ENCODE results near the gene DACH1.

Gene DACH1

DNA sequence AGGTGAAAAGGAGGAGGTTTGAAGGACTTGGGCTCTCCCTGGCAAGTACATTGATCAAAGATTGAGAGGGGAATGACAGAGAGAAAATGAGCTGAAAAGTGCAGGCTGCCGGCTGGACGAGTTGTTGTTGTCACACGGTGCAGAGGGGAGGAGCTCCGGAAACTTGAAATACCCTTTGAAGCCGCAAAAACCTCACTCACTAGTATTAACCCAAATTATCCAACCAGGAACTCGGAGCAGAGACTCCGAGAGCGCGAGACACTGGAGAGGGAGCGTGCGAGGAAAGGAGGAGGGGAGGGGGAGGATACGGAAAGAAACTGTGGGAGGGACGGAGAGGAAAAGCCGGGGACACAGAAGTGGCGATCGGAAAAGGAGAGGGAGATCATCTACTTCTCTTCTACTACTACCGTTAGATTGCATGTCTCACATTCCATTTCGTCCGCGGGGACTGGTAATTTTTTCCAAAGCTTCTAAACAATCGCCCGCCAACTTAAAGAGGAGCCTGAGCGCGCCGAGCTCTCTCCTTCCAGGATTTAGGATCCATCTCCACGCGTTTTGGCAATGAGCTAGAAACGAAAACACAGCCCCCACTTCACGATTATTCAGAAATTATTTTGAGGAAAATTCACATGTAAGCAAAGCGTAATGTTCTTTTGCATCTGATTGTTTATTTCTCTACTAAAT, at the start of gene DACH1 (continued):
- TF ChIP-seq, protein P1, sequence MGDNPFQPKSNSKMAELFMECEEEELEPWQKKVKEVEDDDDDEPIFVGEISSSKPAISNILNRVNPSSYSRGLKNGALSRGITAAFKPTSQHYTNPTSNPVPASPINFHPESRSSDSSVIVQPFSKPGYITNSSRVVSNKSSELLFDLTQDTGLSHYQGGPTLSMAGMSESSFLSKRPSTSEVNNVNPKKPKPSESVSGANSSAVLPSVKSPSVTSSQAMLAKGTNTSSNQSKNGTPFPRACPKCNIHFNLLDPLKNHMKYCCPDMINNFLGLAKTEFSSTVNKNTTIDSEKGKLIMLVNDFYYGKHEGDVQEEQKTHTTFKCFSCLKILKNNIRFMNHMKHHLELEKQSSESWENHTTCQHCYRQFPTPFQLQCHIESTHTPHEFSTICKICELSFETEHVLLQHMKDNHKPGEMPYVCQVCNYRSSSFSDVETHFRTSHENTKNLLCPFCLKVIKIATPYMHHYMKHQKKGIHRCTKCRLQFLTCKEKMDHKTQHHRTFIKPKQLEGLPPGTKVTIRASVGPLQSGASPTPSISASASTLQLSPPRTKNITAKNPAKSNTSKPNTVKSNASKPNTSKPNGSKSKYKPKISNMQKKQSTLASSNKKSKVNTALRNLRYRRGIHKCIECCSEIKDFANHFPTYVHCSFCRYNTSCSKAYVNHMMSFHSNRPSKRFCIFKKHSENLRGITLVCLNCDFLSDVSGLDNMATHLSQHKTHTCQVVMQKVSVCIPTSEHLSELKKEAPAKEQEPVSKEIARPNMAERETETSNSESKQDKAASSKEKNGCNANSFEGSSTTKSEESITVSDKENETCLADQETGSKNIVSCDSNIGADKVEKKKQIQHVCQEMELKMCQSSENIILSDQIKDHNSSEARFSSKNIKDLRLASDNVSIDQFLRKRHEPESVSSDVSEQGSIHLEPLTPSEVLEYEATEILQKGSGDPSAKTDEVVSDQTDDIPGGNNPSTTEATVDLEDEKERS (tag by site-specific recombination; IDR thresholded peaks at IDR 0.05), result no peak
- TF ChIP-seq ZNF660 (tag by site-specific recombination; IDR thresholded peaks at IDR 0.05) (0 out of 2 replicates have a peak, but pooled peaks have one; percentile 29), SALL2 (tag by site-specific recombination; IDR thresholded peaks at IDR 0.05; ENCODE audit: borderline replicate concordance) (no peak), ZFP69B (tag by site-specific recombination; IDR thresholded peaks at IDR 0.05) (0 out of 2 replicates have a peak, but pooled peaks have one; percentile 34), ZNF514 (tag by site-specific recombination; IDR thresholded peaks at IDR 0.05) (no peak), ZNF791 (tag by site-specific recombination; IDR thresholded peaks at IDR 0.05) (no peak), ZNF830 (tag by site-specific recombination; IDR thresholded peaks at IDR 0.05; ENCODE audit: low read depth) (no peak), ZNF37A (tag by site-specific recombination; IDR thresholded peaks at IDR 0.05) (no peak), ZNF707 (tag by site-specific recombination; IDR thresholded peaks at IDR 0.05) (no peak), ZNF18 (tag by site-specific recombination; IDR thresholded peaks at IDR 0.05) (no peak), ZNF501 (tag by site-specific recombination; IDR thresholded peaks at IDR 0.05) (no peak; the same call in 1 of the 2 replicates), ZNF404 (tag by site-specific recombination; IDR thresholded peaks at IDR 0.05) (no peak), ZNF571 (tag by site-specific recombination; IDR thresholded peaks at IDR 0.05) (no peak), ZNF776 (tag by site-specific recombination; IDR thresholded peaks at IDR 0.05; ENCODE audit: borderline replicate concordance) (no peak), YY2 (tag by site-specific recombination; IDR thresholded peaks at IDR 0.05) (no peak), ZNF350 (tag by site-specific recombination; IDR thresholded peaks at IDR 0.05) (no peak), ZNF626 (tag by site-specific recombination; IDR thresholded peaks at IDR 0.05) (no peak), ZNF354C (tag by site-specific recombination; IDR thresholded peaks at IDR 0.05; ENCODE audit: borderline replicate concordance, low read depth) (no peak), ZNF140 (tag by site-specific recombination; IDR thresholded peaks at IDR 0.05) (no peak), PBX3 (CRISPR knock-in tag; IDR thresholded peaks at IDR 0.05) (no peak), ZNF560 (tag by site-specific recombination; IDR thresholded peaks at IDR 0.05; ENCODE audit: borderline replicate concordance) (no peak), SP2 (tag by site-specific recombination; IDR thresholded peaks at IDR 0.05) (peak; percentile 83), REPIN1 (tag by site-specific recombination; IDR thresholded peaks at IDR 0.05; ENCODE audit: low read depth) (no peak), ZNF394 (tag by site-specific recombination; IDR thresholded peaks at IDR 0.05; ENCODE audit: borderline replicate concordance) (peak; percentile 37; the same call in 1 of the 2 replicates), ZNF624 (tag by site-specific recombination; IDR thresholded peaks at IDR 0.05) (no peak), SCRT2 (tag by site-specific recombination; IDR thresholded peaks at IDR 0.05) (no peak), GLI4 (tag by site-specific recombination; IDR thresholded peaks at IDR 0.05) (no peak)
- TF ChIP-seq, protein P2, sequence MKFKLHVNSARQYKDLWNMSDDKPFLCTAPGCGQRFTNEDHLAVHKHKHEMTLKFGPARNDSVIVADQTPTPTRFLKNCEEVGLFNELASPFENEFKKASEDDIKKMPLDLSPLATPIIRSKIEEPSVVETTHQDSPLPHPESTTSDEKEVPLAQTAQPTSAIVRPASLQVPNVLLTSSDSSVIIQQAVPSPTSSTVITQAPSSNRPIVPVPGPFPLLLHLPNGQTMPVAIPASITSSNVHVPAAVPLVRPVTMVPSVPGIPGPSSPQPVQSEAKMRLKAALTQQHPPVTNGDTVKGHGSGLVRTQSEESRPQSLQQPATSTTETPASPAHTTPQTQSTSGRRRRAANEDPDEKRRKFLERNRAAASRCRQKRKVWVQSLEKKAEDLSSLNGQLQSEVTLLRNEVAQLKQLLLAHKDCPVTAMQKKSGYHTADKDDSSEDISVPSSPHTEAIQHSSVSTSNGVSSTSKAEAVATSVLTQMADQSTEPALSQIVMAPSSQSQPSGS (tag by site-specific recombination; IDR thresholded peaks at IDR 0.05; ENCODE audit: low read depth), result no peak
- TF ChIP-seq, protein P3, sequence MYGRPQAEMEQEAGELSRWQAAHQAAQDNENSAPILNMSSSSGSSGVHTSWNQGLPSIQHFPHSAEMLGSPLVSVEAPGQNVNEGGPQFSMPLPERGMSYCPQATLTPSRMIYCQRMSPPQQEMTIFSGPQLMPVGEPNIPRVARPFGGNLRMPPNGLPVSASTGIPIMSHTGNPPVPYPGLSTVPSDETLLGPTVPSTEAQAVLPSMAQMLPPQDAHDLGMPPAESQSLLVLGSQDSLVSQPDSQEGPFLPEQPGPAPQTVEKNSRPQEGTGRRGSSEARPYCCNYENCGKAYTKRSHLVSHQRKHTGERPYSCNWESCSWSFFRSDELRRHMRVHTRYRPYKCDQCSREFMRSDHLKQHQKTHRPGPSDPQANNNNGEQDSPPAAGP (tag by site-specific recombination; IDR thresholded peaks at IDR 0.05), result no peak
- TF ChIP-seq, protein P4, sequence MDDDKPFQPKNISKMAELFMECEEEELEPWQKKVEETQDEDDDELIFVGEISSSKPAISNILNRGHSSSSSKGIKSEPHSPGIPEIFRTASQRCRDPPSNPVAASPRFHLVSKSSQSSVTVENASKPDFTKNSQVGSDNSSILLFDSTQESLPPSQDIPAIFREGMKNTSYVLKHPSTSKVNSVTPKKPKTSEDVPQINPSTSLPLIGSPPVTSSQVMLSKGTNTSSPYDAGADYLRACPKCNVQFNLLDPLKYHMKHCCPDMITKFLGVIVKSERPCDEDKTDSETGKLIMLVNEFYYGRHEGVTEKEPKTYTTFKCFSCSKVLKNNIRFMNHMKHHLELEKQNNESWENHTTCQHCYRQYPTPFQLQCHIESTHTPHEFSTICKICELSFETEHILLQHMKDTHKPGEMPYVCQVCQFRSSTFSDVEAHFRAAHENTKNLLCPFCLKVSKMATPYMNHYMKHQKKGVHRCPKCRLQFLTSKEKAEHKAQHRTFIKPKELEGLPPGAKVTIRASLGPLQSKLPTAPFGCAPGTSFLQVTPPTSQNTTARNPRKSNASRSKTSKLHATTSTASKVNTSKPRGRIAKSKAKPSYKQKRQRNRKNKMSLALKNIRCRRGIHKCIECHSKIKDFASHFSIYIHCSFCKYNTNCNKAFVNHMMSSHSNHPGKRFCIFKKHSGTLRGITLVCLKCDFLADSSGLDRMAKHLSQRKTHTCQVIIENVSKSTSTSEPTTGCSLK (tag by site-specific recombination; IDR thresholded peaks at IDR 0.05), result no peak
